Stomach smooth muscle (tissue), 2 donors: ENCODE data around the gene NTRK3.
"Not testable (repeated sequence)": the region's sequence is repeated elsewhere in the genome, so short reads cannot be mapped to it uniquely, and the experiment has no call there.

Experiments
- H3K27ac ChIP-seq: one replicate; pipeline ENCODE4 v1.7.0; 2013; ENCODE audit warnings: mild to moderate bottlenecking, low read length, inconsistent platforms
- H3K27me3 ChIP-seq, 2 donors: one replicate each; pipeline ENCODE4 v1.7.0; 2013; ENCODE audit warnings: low read length in 2 of 2; ENCODE audit not compliant: insufficient read depth in 2 of 2, control insufficient read depth in 1 of 2
- H3K36me3 ChIP-seq, 2 donors: one replicate each; pipeline ENCODE4 v1.7.0; 2013; ENCODE audit warnings: low read length in 2 of 2; ENCODE audit not compliant: control insufficient read depth in 2 of 2, insufficient read depth in 2 of 2
- H3K4me1 ChIP-seq: one replicate; pipeline ENCODE4 v1.7.0; 2013; ENCODE audit warnings: low read length; ENCODE audit not compliant: control insufficient read depth, insufficient read depth
- H3K4me3 ChIP-seq, 2 donors: one replicate each; pipeline ENCODE4 v1.7.0; 2013; ENCODE audit warnings: low read length in 2 of 2
- H3K9ac ChIP-seq, 2 donors: one replicate each; pipeline ENCODE4 v1.7.0; 2013; ENCODE audit warnings: low read length in 2 of 2, mild to moderate bottlenecking in 1 of 2
- H3K9me3 ChIP-seq, 2 donors: one replicate each; pipeline ENCODE4 v1.7.0; 2013; ENCODE audit warnings: low read length in 2 of 2; ENCODE audit not compliant: control insufficient read depth in 2 of 2
- donor health status: healthy.
- donor health status: Pancreatic carcinoma.

NTRK3 gene

GRCh38 chr15:88076328-88076727 is 180.2 kb downstream of the NTRK3 start:
- Histone ChIP-seq H3K4me3 (no peak overlapping the region), H3K9ac (no peak overlapping the region), H3K27me3 (no peaks in the 10 kb centered on the region), H3K36me3 (no peaks in the 10 kb centered on the region), H3K4me1 (no peaks in the 10 kb centered on the region), H3K27ac (no peak overlapping the region), H3K9me3 (no peaks in the 10 kb centered on the region)

- Histone ChIP-seq H3K9ac (no peak overlapping the region), H3K36me3 (no peaks in the 10 kb centered on the region), H3K27me3 (no peaks in the 10 kb centered on the region), H3K4me1 (peaks cover under 1% of the 10 kb centered on the region), H3K27ac (no peak overlapping the region), H3K9me3 (no peaks in the 10 kb centered on the region), H3K4me3 (no peak overlapping the region)
Observed at GRCh38 chr15:88075102-88075501, 181.4 kb downstream of the NTRK3 start.

- Histone ChIP-seq H3K36me3 (no peaks in the 10 kb centered on the region), H3K4me1 (peaks cover 8% of the 10 kb centered on the region), H3K9ac (no peak overlapping the region)
Observed at GRCh38 chr15:88074386-88074785, 182.2 kb downstream of the NTRK3 start.

GRCh38 chr15:88073391-88073691 is 183.2 kb downstream of the NTRK3 start:
- Histone ChIP-seq H3K9ac (no peak overlapping the region), H3K4me1 (peaks cover 9% of the 10 kb centered on the region), H3K4me3 (no peak overlapping the region), H3K27ac (no peak overlapping the region), H3K9me3 (no peaks in the 10 kb centered on the region), H3K27me3 (no peaks in the 10 kb centered on the region), H3K36me3 (no peaks in the 10 kb centered on the region)

More at GRCh38 chr15:88074386-88074785, 182.2 kb downstream of the NTRK3 start:
- Histone ChIP-seq H3K9me3 (no peaks in the 10 kb centered on the region), H3K27ac (no peak overlapping the region), H3K27me3 (no peaks in the 10 kb centered on the region), H3K4me3 (no peak overlapping the region)

GRCh38 chr15:88072598-88073390 is 183.7 kb downstream of the NTRK3 start:
- no peaks in the 10 kb centered on the region for H3K36me3 ChIP-seq
- H3K9ac ChIP-seq, result no peak overlapping the region
- H3K4me3 ChIP-seq, result no peak overlapping the region
- no peak overlapping the region for H3K27ac ChIP-seq
- H3K4me1 ChIP-seq, result peaks cover 9% of the 10 kb centered on the region
- H3K27me3 ChIP-seq, result no peaks in the 10 kb centered on the region
- H3K9me3 ChIP-seq, result no peaks in the 10 kb centered on the region

- H3K4me3 ChIP-seq, H3K9ac ChIP-seq, H3K9me3 ChIP-seq, H3K4me1 ChIP-seq, H3K36me3 ChIP-seq, H3K27me3 ChIP-seq, H3K27ac ChIP-seq: not testable (repeated sequence)
Observed at GRCh38 chr15:88072133-88072532, 184.4 kb downstream of the NTRK3 start.

- H3K4me3 ChIP-seq, result no peak overlapping the region
- no peaks in the 10 kb centered on the region for H3K36me3 ChIP-seq
- no peak overlapping the region for H3K27ac ChIP-seq
- no peaks in the 10 kb centered on the region for H3K27me3 ChIP-seq
- H3K4me1 ChIP-seq, result peaks cover 9% of the 10 kb centered on the region
- no peaks in the 10 kb centered on the region for H3K9me3 ChIP-seq
- no peak overlapping the region for H3K9ac ChIP-seq
Observed at GRCh38 chr15:88071141-88071540, 185.4 kb downstream of the NTRK3 start.

- no peak overlapping the region for H3K27ac ChIP-seq
- H3K9ac ChIP-seq, result no peak overlapping the region
Observed at GRCh38 chr15:88069561-88069960, 187.0 kb downstream of the NTRK3 start.

GRCh38 chr15:88067331-88067685 is 189.2 kb downstream of the NTRK3 start:
- H3K36me3 ChIP-seq, result no peaks in the 10 kb centered on the region
- no peak overlapping the region for H3K9ac ChIP-seq
- no peaks in the 10 kb centered on the region for H3K9me3 ChIP-seq
- no peaks in the 10 kb centered on the region for H3K27me3 ChIP-seq
- H3K4me1 ChIP-seq, result peaks cover 9% of the 10 kb centered on the region
- H3K4me3 ChIP-seq, result no peak overlapping the region
- H3K27ac ChIP-seq, result no peak overlapping the region

More at GRCh38 chr15:88069561-88069960, 187.0 kb downstream of the NTRK3 start:
- Histone ChIP-seq H3K27me3 (no peaks in the 10 kb centered on the region), H3K4me3 (no peak overlapping the region), H3K9me3 (no peaks in the 10 kb centered on the region), H3K4me1 (peaks cover 9% of the 10 kb centered on the region), H3K36me3 (no peaks in the 10 kb centered on the region)

- H3K9me3 ChIP-seq, result no peaks in the 10 kb centered on the region
- no peaks in the 10 kb centered on the region for H3K36me3 ChIP-seq
- no peak overlapping the region for H3K9ac ChIP-seq
- H3K4me1 ChIP-seq, result peaks cover 9% of the 10 kb centered on the region
- H3K27ac ChIP-seq, result no peak overlapping the region
- H3K27me3 ChIP-seq, result no peaks in the 10 kb centered on the region
- no peak overlapping the region for H3K4me3 ChIP-seq
Observed at GRCh38 chr15:88066636-88067330, 189.8 kb downstream of the NTRK3 start.

GRCh38 chr15:88061452-88061851 is 195.1 kb downstream of the NTRK3 start:
- no peak overlapping the region for H3K4me3 ChIP-seq
- no peaks in the 10 kb centered on the region for H3K9me3 ChIP-seq
- no peaks in the 10 kb centered on the region for H3K36me3 ChIP-seq
- H3K27me3 ChIP-seq, result no peaks in the 10 kb centered on the region
- no peaks in the 10 kb centered on the region for H3K4me1 ChIP-seq
- no peak overlapping the region for H3K27ac ChIP-seq
- H3K9ac ChIP-seq, result no peak overlapping the region
